UCSD-AML1 (cell line): ENCODE results near the gene NEO1.

Experiments
- DNase-seq: peaks from one replicate; lab custom pipeline; 2025; ENCODE audit not compliant: unreplicated experiment; lab: John Stamatoyannopoulos, UW

The NEO1 gene

DNA sequence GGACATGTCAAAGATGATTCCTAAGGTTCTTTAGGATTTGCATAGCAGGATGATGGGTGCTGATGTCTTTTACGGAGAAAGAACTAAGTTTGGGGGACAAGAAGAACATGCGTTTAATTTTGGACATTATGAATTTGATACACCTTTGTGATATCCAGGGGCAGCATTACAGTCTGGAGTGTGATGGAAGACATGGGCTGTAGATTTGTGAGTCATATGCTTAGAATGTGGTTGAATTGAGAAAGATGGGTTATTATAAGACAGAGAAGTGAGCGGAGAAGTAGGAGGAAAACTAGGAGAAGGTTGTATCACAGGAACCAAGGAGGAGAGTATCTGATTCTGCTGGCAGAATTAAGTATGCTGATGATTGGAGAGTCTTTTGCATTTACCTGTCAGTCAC lies 20.6 kb downstream of the NEO1 start:
- no peak for DNase-seq

DNA sequence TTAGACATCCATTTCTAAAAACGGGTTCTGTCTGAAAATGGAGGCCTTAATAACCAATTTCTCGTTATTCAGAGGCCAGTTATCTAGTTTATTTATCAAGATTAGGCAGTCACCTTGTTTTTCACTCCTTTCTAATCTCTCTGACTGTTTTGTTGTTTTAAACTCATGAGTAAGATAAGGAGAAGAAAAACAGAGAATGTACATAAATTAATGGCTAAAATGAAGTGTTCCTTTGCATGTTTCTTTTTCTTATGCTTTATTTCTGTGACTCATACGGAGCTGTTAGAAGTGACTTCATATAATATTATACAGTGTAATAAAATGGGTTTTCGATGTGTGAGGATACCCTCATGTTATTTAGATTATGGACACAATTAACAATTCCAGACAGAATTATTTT lies 22.0 kb downstream of the NEO1 start:
- no peak for DNase-seq

DNA sequence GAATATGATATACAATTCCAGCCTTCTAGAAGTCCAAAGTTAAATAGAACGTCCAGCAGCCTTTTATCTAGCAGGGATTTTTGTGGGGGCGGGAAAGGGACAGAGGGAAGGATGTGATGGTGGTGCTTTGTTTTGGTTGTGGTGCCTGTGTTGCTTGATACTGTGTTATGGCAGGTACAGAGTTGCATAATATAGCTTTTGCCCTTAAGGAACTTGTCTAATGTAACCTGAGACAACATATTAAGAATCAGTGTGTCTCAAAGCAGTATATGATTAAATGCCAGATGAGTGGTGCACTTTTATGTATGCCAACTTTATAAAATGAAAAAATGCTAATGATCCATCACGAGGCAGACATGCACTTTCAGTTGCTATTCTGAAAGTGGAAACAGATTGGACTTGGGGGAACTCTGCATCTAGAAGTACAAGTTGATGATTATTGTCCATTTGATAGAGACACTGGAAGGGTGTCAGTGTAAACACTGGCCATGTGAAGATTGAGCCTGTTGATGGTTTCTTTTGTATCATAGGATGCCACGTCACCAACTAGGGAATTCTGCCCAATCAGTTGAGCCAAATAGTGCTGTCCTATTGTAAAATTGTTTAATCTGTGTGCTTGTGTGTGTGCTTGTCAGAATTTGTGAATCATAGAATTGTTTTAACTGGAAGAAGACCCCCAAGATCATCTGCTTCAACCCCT lies 23.0 kb downstream of the NEO1 start:
- no peak for DNase-seq

DNA sequence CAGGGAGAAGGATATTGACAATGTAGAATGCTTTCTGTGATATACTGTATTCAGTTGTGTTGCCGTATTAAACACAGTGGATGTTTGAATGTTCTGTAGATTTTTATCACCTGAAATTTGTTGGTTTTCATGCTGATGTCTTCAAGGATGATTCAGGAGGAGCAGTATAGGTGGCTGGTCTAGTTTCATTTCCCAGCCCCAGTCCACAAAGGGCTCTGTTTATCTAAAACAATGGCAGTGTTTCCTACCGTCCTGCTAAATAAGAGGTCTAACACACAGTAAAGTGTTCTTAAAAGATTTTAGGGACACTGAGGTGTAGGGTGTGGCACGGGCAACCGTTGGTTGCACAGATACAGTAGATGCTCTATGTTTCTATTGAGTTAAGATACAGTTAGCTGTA lies 26.0 kb downstream of the NEO1 start:
- DNase-seq = no peak

DNA sequence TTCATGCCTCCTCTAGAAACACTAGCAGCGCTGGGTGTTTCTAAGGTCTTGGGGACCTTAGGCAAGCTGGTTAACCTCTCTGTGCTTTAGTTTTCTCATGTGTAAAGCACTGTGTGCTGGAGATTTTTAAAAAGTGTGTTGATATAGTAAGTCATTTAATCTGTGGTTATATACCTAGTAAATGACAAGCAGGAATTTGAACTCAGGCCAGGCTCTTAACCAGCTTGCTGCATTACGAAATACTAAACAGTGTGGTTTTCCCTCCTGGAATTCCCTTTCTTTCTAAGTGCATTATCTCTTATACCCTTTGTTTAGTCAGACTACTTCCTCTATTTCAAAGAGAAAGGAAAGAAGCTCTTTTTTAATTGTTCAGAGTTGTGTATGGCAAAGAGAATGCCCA lies 26.5 kb downstream of the NEO1 start:
- no peak for DNase-seq

DNA sequence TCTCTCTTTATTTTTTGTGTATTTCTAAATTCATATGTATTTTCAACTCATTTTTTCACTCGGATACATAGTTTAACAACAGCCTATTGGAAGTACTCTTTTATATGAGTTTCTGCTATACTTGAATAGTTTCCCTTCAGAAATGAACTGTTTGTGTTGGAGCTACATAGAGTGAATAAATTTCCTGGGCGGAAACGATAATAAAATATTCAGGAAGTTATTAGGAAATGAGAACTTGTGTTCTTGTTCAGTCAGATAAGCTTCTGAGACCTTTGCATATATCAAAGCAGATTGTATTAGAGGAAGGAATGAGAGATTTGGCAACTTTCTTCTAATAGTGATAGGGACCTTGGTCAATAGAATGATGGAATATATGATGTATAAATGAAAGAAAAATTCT lies 27.3 kb downstream of the NEO1 start:
- DNase-seq = no peak

DNA sequence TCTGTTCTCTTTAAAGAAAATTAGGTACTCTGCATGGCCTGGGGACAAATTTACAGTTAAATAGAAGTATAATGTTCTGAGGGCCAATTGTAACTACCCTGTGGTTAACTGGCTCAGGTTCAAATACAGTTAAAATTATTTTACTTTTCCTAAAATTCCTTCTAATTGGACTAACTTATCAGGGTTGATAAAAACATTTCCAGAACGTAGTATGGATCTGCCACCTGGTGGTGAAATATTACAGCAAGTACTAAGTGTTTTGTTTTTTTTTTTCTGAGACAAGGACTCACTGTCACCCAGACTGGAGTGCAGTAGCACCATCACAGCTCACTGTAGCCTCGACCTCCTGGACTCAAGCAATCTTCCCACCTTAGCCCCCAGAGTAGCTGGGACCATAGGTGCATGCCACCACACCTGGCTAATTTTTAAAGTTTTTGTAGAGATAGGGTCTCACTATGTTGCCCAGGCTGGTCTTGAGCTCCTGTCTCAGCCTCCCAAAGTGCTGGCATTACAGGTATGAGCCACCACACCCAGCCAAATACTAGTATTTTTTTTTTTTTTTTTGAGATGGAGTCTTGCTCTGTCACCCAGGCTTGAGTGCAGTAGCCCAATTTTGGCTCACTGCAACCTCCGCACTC lies 29.2 kb downstream of the NEO1 start:
- DNase-seq = no peak

DNA sequence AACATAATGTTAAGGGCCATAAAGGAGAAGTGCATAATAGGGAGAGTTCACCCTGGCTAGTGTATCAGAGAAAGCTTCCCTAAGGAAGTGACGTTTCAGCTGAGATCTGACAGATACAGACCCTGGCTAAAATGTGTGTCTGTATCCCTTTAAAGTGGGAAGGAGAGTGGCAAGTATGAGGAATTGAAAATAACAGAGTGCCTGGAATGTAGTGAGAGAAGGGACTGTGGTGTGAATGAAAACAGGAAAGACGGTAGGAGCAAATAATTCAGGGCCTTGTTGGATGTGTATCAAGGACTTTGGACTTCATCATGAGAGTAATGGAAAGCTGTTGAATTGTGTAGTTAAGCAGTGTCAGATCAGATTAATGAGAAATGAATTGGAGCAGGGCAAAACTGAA lies 30.5 kb downstream of the NEO1 start:
- no peak for DNase-seq

DNA sequence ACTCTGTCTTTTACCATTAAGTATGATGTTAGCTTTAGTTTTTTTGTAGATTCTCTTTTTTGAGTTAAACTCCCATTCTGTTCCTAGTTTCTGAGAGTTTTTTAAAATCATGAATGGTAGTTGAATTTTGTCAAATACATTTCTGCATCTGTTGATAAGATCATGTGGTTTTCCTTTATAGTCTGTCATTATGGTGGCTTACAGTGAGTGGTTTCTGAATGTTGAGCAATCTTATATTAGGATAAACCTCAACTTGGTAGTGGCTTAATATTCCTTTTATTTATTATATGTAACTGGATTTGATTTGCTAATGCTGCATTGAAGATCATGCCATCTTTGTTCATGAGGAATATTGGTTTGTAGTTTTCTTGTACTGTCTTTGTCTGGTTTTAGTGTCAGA lies 34.8 kb downstream of the NEO1 start:
- DNase-seq = no peak

DNA sequence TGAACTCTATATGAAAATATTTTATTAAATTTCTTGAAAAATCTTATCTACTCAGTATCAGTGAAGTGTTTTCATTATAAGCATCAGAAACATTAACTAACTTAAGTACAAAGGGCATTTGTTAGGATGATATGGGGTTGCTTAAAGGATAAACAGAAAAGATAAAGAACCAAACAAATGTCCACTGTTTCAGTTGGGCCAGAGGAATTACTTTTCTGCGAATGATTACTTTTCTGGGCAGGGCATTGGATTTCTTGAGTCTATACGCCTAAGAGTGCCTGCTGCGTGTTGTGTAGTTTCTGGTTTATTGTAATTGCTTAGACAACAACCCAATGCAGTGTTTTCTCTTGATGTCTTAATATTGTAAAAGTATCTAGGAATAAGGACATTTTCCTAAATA lies 52.8 kb downstream of the NEO1 start:
- no peak for DNase-seq

DNA sequence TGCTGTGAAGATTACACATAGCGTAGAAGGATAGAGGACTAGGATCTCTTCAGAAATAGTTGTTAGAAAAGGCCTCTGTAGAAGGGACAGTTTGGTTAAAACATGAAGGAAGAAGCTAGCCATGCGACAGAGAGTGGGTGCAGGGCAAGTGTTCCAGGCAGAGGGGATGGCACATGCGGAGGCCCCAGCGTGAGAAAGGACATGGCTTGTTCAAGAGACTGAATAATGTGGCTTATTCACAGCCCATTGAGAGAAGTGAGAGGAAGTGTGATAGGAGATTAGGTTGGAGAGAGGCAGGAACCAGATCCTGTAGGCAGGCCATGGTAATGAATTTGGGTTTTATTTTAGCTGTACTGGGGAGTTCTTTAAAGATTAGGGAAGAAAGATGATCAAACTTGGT lies 56.4 kb downstream of the NEO1 start:
- DNase-seq = no peak

DNA sequence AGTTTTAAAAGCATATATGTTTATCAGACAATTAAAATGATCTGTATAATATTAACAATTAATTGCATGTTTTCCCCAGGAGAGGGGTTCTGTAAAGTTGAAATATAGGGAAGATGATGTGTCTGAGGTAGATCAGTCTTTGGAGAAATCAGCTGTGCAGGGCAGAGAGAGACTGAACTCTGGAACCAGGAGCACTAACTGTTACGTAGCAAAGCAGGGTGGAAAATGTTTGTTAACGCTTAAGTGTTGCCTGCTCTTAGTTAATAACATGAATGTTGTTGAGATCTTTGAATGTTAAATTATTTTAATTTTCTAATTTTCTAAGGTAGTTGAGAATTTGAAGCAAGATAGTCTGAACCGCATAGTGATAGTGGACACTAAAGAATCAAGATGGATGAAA lies 57.5 kb downstream of the NEO1 start:
- no peak for DNase-seq

DNA sequence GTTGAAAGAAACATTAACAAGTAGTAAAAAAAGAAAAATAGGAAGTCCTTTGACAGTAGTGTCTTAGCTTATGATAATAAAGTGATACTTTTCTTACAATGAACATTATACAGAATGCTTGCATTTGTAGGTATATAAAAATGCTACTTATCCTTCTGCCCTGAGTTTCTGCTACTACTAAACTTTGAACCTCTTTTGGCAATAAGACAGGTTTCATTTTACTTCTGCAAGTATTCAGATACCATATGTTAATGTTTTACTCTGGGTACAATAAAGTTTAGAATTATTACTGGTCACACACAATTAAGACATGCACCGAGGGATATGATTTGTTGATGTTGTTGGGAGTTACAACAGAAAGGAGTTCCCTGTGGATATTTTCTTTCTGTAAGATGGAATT lies 57.9 kb downstream of the NEO1 start:
- DNase-seq = no peak

DNA sequence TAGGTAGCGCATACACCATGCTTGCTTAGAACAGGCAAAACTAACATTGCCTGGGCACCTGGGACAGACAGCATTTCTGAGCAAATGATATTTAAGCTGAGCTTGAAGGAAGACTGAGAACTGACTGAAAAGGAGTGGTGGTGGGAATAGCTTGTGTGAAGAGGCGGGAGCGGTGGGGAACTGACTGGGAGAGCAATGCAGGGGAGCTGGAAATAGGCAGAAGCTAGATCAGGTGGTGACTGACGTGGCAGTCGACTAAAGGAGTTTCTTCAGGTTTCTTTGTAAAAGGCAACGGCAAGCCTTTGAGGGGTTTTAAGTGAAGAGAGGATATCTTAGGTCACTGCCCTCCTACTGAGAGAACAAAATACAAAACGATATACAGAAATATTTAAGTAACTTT lies 61.8 kb downstream of the NEO1 start:
- no peak for DNase-seq

DNA sequence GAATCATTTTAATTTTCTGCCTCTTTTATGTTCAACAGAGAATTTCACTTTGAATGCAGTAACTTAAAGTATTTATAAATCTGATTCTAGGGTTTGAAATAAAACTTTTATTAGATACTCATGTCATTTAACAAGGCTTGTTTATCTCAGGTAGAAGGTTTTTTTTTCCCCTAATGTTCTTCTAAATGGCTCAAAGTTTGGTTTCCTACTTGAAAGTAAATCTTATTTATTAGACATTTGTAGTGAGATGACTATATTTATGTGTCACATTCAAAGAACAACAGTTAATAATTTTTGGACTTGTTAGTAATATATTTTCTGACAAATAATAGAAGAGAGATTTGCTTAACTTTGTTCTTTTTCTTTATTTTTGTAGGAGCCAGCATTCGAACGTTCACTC lies 63.9 kb downstream of the NEO1 start:
- no peak for DNase-seq

DNA sequence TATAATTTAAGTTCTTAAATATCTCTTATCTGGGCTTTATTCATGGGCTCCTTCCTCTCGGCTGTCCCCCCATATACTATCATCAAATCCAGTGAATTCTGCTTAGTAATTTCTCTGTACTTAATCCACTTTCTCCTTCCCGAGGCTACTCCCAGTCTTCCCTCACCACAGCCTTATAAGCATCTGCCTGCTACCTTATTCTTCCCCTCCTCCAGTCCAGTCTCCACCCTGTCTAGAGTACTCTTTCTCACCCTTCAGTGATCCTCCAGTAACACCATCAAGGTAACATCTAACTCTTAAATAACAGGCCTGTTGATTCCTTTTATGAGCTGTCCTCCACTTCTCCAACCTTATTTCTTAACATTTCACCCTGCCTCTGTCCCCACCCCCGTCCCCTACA lies 65.8 kb downstream of the NEO1 start:
- no peak for DNase-seq

DNA sequence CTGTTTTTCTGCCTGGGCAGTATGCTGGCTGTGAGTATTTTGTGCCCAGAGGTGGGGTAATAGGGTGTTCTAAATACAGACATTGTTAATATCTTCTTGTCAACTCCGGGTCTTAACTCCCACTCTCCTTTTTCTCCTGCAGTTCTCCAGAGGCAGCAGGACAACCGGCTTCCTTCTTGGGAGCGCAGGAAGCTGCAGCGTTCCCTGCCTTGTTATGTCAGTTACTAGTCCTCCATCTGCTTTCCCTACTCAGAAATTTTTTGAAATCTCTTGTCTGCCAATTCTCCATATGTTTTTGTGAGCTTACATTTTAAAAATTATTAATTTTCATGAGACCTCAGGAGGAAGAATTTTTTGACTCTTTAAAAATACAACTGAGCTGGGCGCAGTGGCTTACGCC lies 67.2 kb downstream of the NEO1 start:
- DNase-seq = no peak

DNA sequence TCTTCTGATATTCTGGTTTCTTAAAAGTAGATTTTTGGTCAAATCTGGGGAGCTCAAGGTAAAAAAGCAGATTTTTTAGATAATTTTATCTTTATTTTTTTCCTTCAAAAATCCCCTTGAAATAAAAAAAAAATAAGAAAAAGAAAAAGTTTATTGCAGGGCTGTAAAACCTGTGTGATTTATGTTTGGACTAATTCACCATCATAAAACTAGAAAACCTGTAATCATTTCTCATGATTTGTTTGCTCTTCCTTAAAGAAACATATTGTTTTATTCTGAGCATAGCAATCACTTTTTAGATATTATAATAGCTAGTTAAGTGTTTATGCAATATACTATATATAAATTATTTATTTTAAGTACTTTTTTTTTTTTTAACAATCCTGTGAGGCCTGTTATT lies 68.0 kb downstream of the NEO1 start:
- no peak for DNase-seq

DNA sequence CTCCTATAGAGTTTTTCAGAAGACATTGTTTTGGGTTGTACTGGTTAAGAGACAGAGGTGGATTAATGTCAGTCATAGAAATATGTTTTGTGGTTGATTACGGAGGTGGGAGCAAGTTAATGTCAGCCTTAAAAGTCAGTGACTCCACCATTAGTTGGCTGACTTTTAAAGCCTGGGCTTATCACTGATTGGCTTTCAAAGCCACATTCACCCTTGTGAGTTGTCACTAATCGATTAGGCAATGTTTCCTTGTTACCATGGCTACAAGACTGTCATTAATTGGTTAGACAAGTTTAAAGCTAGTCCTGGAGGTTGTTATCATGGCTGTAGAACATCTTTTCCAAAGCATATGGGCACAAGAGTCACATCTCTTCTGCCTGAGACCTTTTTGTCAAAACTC lies 73.0 kb downstream of the NEO1 start:
- DNase-seq = no peak

DNA sequence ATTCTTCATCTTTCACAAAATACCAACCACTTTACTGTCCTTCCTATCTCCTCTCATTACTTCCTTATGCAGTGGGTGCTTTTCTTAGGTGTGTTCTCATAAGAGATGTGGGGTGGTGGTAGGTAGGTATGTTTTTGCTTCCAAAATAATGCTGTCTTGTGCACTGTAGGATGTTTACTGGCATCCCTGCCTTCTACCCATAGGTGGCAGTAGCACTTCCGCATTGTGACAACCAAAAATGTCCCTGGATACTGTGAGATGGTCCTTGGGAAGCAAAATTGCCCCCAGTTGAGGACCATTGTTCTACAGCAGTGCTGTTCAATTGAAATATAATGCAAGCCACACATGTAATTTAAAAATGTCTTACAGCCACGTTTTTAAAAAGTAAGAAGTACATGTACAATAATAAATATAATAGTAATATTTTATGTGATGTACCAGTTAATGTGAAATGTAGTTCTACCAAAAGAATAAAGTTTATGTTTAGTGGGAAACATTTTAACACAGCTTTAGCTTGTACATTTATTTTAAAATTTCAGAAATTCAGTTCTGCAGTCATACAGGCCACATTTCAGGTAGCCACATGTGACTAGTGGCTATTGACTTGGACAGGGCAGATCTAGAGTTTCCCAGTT lies 75.2 kb downstream of the NEO1 start:
- DNase-seq = no peak

DNA sequence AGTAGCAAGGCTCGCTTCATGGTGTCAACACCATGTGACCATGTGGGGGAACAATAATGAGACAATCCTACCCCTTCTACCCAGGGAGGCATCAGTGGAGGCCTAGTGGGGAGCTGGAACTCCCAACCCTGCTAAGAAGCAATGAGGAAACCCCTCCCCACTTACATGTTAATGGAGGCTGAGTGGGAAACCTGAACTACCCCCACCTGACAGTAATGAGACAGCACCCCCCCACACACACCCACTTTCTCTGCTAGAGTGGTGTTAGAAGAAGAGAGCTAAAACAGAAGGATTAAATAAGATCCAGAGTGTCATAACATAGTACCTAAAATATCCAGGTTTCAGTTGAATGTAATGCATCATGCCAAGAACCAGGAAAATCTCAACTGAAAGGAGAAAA lies 78.6 kb downstream of the NEO1 start:
- DNase-seq = no peak

DNA sequence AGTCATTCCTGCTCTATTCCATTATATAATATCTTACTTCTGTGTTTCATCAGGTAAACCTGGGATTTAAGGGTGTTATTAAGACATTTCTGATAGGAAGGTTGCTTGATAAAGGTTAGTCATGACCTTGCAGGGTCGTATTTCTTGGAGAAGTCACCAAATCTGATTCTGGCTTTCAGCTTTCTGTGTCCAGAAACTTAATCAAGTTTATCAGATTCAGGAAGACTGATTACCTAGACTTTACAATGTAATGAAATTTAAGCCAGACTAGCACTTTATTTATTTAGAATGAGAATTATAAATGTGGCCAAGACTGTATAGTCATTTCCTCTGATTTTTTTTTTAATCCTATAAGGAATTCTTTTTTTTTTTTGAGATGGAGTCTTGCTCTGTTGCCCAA lies 81.9 kb downstream of the NEO1 start:
- no peak for DNase-seq
